ENCODE results near the gene SLC5A12.

The SLC5A12 gene

GRCh38 chr11:26675233-26675928 is 46.5 kb downstream of the SLC5A12 start:
- no peak overlapping the region for H3K4me2 ChIP-seq (ENCODE audit: low read depth, low read length, poor library complexity, severe bottlenecking)
- no peak overlapping the region for H3K4me3 ChIP-seq (ENCODE audit: insufficient read depth, low read length, poor library complexity, severe bottlenecking)
- no peaks in the 10 kb centered on the region for H3K79me2 ChIP-seq (ENCODE audit: insufficient read depth, low read length)
- no peaks in the 10 kb centered on the region for H3F3A ChIP-seq (ENCODE audit: insufficient read depth)
- H3K9me2 ChIP-seq (replicated peaks; ENCODE audit: insufficient read depth, low read length): no peaks in the 10 kb centered on the region
- H3K27me3 ChIP-seq (ENCODE audit: low read length): no peaks in the 10 kb centered on the region
- TF ChIP-seq EZH2phosphoT487 (conservative IDR thresholded peaks at IDR 0.05; ENCODE audit: low read length) (no peak), CTCF (IDR thresholded peaks at IDR 0.05; ENCODE audit: insufficient read depth, low read length, poor library complexity, severe bottlenecking) (no peak)
- no peak overlapping the region for H2AFZ ChIP-seq (ENCODE audit: low read depth, low read length, severe bottlenecking)
- no peaks in the 10 kb centered on the region for H3K36me3 ChIP-seq (ENCODE audit: low read length)
- no peaks in the 10 kb centered on the region for H3K9me3 ChIP-seq (ENCODE audit: insufficient read depth, low read length)
- H3K27ac ChIP-seq (ENCODE audit: low read depth, low read length): no peak overlapping the region
- no peak overlapping the region for H3K9ac ChIP-seq (ENCODE audit: low read length)
- no peaks in the 10 kb centered on the region for H4K20me1 ChIP-seq (ENCODE audit: low read depth, low read length)

- no peak for TF ChIP-seq EZH2phosphoT487 (conservative IDR thresholded peaks at IDR 0.05; ENCODE audit: low read length)
- Histone ChIP-seq H3K27ac (ENCODE audit: low read depth, low read length) (no peak overlapping the region), H3K27me3 (ENCODE audit: low read length) (no peaks in the 10 kb centered on the region), H3K9ac (ENCODE audit: low read length) (no peak overlapping the region), H2AFZ (ENCODE audit: low read depth, low read length, severe bottlenecking) (no peak overlapping the region), H4K20me1 (ENCODE audit: low read depth, low read length) (no peaks in the 10 kb centered on the region), H3K4me2 (ENCODE audit: low read depth, low read length, poor library complexity, severe bottlenecking) (no peak overlapping the region), H3K9me3 (ENCODE audit: insufficient read depth, low read length) (no peaks in the 10 kb centered on the region), H3K36me3 (ENCODE audit: low read length) (no peaks in the 10 kb centered on the region), H3K9me2 (replicated peaks; ENCODE audit: insufficient read depth, low read length) (no peaks in the 10 kb centered on the region), H3K79me2 (ENCODE audit: insufficient read depth, low read length) (no peaks in the 10 kb centered on the region), H3K4me3 (ENCODE audit: insufficient read depth, low read length, poor library complexity, severe bottlenecking) (no peak overlapping the region), H3F3A (ENCODE audit: insufficient read depth) (no peaks in the 10 kb centered on the region)
Observed at GRCh38 chr11:26665946-26666345, 55.9 kb downstream of the SLC5A12 start.

DNA sequence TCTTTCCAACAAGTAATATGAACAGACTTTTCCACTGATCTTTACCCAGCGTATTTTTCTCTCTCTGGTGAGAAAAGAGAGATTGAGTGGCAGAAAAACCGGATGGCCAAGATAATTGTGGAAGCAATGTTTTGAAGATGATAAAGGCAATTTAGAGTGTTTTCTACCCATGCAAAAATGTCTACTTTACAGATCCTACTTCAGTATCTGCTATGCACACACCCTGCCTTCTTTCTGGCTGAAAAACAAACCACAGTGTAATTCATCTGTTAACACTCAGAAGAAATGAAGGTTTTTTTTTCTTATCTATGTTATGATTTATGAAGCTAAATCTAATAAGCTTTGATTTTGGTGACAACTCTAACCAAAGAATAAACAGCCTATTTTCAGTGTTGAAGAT is 56.8 kb downstream of the SLC5A12 start:
- no peaks in the 10 kb centered on the region for H3K27me3 ChIP-seq (ENCODE audit: low read length)
- H3K9me3 ChIP-seq (ENCODE audit: insufficient read depth, low read length): no peaks in the 10 kb centered on the region
- no peak overlapping the region for H3K9ac ChIP-seq (ENCODE audit: low read length)
- H3K36me3 ChIP-seq (ENCODE audit: low read length): no peaks in the 10 kb centered on the region
- no peaks in the 10 kb centered on the region for H3K79me2 ChIP-seq (ENCODE audit: insufficient read depth, low read length)
- no peaks in the 10 kb centered on the region for H4K20me1 ChIP-seq (ENCODE audit: low read depth, low read length)
- no peaks in the 10 kb centered on the region for H3F3A ChIP-seq (ENCODE audit: insufficient read depth)
- H3K4me2 ChIP-seq (ENCODE audit: low read depth, low read length, poor library complexity, severe bottlenecking): no peak overlapping the region
- H3K9me2 ChIP-seq (replicated peaks; ENCODE audit: insufficient read depth, low read length): no peaks in the 10 kb centered on the region
- H2AFZ ChIP-seq (ENCODE audit: low read depth, low read length, severe bottlenecking): no peak overlapping the region
- no peak overlapping the region for H3K27ac ChIP-seq (ENCODE audit: low read depth, low read length)
- H3K4me3 ChIP-seq (ENCODE audit: insufficient read depth, low read length, poor library complexity, severe bottlenecking): no peak overlapping the region
- TF ChIP-seq CTCF (IDR thresholded peaks at IDR 0.05; ENCODE audit: insufficient read depth, low read length, poor library complexity, severe bottlenecking): no peak
- no peak for TF ChIP-seq EZH2phosphoT487 (conservative IDR thresholded peaks at IDR 0.05; ENCODE audit: low read length)

GRCh38 chr11:26662916-26663315 is 58.9 kb downstream of the SLC5A12 start:
- no peak overlapping the region for H3K9ac ChIP-seq (ENCODE audit: low read length)
- no peak overlapping the region for H3K27ac ChIP-seq (ENCODE audit: low read depth, low read length)
- TF ChIP-seq EZH2phosphoT487 (conservative IDR thresholded peaks at IDR 0.05; ENCODE audit: low read length) (no peak), CTCF (IDR thresholded peaks at IDR 0.05; ENCODE audit: insufficient read depth, low read length, poor library complexity, severe bottlenecking) (no peak)
- H3K79me2 ChIP-seq (ENCODE audit: insufficient read depth, low read length): no peaks in the 10 kb centered on the region
- no peak overlapping the region for H3K4me2 ChIP-seq (ENCODE audit: low read depth, low read length, poor library complexity, severe bottlenecking)
- H3K9me3 ChIP-seq (ENCODE audit: insufficient read depth, low read length): no peaks in the 10 kb centered on the region
- no peak overlapping the region for H2AFZ ChIP-seq (ENCODE audit: low read depth, low read length, severe bottlenecking)
- no peaks in the 10 kb centered on the region for H3F3A ChIP-seq (ENCODE audit: insufficient read depth)
- no peak overlapping the region for H3K4me3 ChIP-seq (ENCODE audit: insufficient read depth, low read length, poor library complexity, severe bottlenecking)
- H4K20me1 ChIP-seq (ENCODE audit: low read depth, low read length): no peaks in the 10 kb centered on the region
- no peaks in the 10 kb centered on the region for H3K36me3 ChIP-seq (ENCODE audit: low read length)
- no peaks in the 10 kb centered on the region for H3K27me3 ChIP-seq (ENCODE audit: low read length)
- H3K9me2 ChIP-seq (replicated peaks; ENCODE audit: insufficient read depth, low read length): no peaks in the 10 kb centered on the region
